OCI-LY1 (cell line): ENCODE measurements around the gene GFM1.

ENCODE experiments used
- H2AFZ ChIP-seq: fragments of 200-600 bp; sonication (generic), shearing (Covaris generic); 2 replicates; pipeline ENCODE4 v1.6.0; 2014; ENCODE audit warnings: antibody characterized with exemption, mild to moderate bottlenecking, low read length
- H3F3A ChIP-seq: fragments of 200-600 bp; sonication (generic), shearing (Covaris generic); 2 replicates; pipeline ENCODE4 v1.6.0; 2014; ENCODE audit warnings: mild to moderate bottlenecking, antibody characterized with exemption, low read length, moderate library complexity; ENCODE audit not compliant: insufficient read depth
- H3K27ac ChIP-seq: fragments of 200-600 bp; sonication (generic); 2 replicates; pipeline ENCODE4 v1.5.1; 2014; ENCODE audit warnings: low read length, mixed run types, mild to moderate bottlenecking, low read depth; ENCODE audit not compliant: poor library complexity, severe bottlenecking
- H3K27me3 ChIP-seq: fragments of 200-600 bp; sonication (generic); 2 replicates; pipeline ENCODE4 v1.6.0; 2014; ENCODE audit warnings: antibody characterized with exemption, mild to moderate bottlenecking, low read length, moderate library complexity; ENCODE audit not compliant: insufficient read depth
- H3K36me3 ChIP-seq: fragments of 200-600 bp; sonication (generic); 2 replicates; pipeline ENCODE4 v1.6.1; 2014; ENCODE audit warnings: mild to moderate bottlenecking, antibody characterized with exemption, low read length, moderate library complexity, mixed read lengths; ENCODE audit not compliant: insufficient read depth
- H3K4me1 ChIP-seq: fragments of 200-600 bp; sonication (generic); 2 replicates; pipeline ENCODE4 v1.5.1; 2014; ENCODE audit warnings: mild to moderate bottlenecking, low read length, moderate library complexity; ENCODE audit not compliant: insufficient read depth, severe bottlenecking
- H3K4me2 ChIP-seq: fragments of 200-600 bp; sonication (generic), shearing (Covaris generic); 2 replicates; pipeline ENCODE4 v1.6.1; 2014; ENCODE audit warnings: low read length
- H3K4me3 ChIP-seq: fragments of 200-600 bp; sonication (generic); 2 replicates; pipeline ENCODE4 v1.5.1; 2014; ENCODE audit warnings: low read length, low read depth, mild to moderate bottlenecking, mixed read lengths; ENCODE audit not compliant: poor library complexity, severe bottlenecking
- H3K79me2 ChIP-seq: fragments of 200-600 bp; shearing (Covaris generic); 2 replicates; pipeline ENCODE4 v1.6.1; 2016; ENCODE audit warnings: mixed run types, low read length, mixed read lengths; ENCODE audit not compliant: insufficient read depth
- H3K9ac ChIP-seq: fragments of 200-600 bp; sonication (generic), shearing (Covaris generic); 2 replicates; pipeline ENCODE4 v1.6.1; 2014; ENCODE audit warnings: mild to moderate bottlenecking, low read length, mixed read lengths
- H3K9me2 ChIP-seq: fragments of 200-600 bp; sonication (generic), shearing (Covaris generic); 2 replicates; pipeline ENCODE4 v1.6.1; 2014; ENCODE audit warnings: low read depth, mild to moderate bottlenecking, low read length, mixed read lengths
- H3K9me3 ChIP-seq: fragments of 200-600 bp; shearing (Covaris generic); 2 replicates; pipeline ENCODE4 v1.6.1; 2014; ENCODE audit warnings: low read length, mixed read lengths
- H4K20me1 ChIP-seq: fragments of 200-600 bp; sonication (generic), shearing (Covaris generic); 2 replicates; pipeline ENCODE4 v1.6.0; 2016; ENCODE audit warnings: mild to moderate bottlenecking, low read length; ENCODE audit not compliant: insufficient read depth
- CTCF ChIP-seq: fragments of 200-600 bp; sonication (generic), shearing (Covaris generic); IDR thresholded peaks from 2 replicates; pipeline ENCODE4 v1.5.1; 2017; ENCODE audit warnings: mild to moderate bottlenecking, antibody characterized with exemption, low read length, moderate library complexity, mixed read lengths
- EZH2 ChIP-seq: fragments of 200-600 bp; sonication (generic), shearing (Covaris generic); IDR thresholded peaks from 2 replicates; pipeline ENCODE4 v1.8.0; 2017; ENCODE audit warnings: borderline replicate concordance, mixed run types, mild to moderate bottlenecking, antibody characterized with exemption, low read length, moderate library complexity, mixed read lengths

Gene GFM1

DNA sequence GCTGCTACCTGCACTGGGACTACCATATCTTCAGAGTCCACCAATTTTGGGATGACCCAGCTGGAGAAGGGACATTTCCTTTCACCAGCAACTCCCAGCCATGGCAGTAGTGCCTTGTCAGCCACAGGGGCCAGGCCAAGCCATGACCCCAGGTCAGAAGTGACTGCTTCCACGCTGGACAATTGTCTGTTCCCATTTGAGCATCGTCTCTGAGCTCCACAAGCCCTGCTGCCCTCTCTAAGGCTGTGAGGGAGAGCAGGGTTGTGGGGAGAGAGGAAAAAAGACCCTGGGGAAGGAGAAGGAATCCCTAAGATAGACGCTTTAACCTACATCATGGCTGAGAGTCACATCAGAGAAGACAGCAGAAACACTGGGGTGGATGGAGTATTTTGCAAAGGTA lies 95.3 kb downstream of the GFM1 start:
- Histone ChIP-seq H3K79me2 (no peaks in the 10 kb centered on the region), H4K20me1 (no peaks in the 10 kb centered on the region), H3K9me3 (peaks cover 4% of the 10 kb centered on the region), H3K36me3 (no peaks in the 10 kb centered on the region), H3K27me3 (no peaks in the 10 kb centered on the region), H2AFZ (no peak overlapping the region), H3K9ac (no peak overlapping the region), H3K4me3 (no peak overlapping the region), H3K4me2 (no peak overlapping the region), H3F3A (no peaks in the 10 kb centered on the region), H3K9me2 (no peaks in the 10 kb centered on the region), H3K27ac (no peak overlapping the region), H3K4me1 (no peaks in the 10 kb centered on the region)
- TF ChIP-seq CTCF, result no peak
- TF ChIP-seq EZH2, result no peak
